A673 (cell line): Measurements from ENCODE around the gene TBX4.
A peak's percentile ranks its signal among the peaks of the same experiment; 100 is the strongest.

Experiments used
- EZH2 ChIP-seq: fragments of 200-600 bp; sonication (generic); IDR thresholded peaks from 2 replicates; pipeline ENCODE4 v1.6.1; 2017; ENCODE audit warnings: borderline replicate concordance, low read depth, mild to moderate bottlenecking, mixed read lengths, antibody characterized with exemption, low read length; ENCODE audit not compliant: poor library complexity, severe bottlenecking
- TF ChIP-seq, protein P1 (sequence below): fragments of 300-800, 200-600 bp; sonication (generic); conservative IDR thresholded peaks from 2 replicates; pipeline ENCODE4 v1.5.1; 2017; ENCODE audit warnings: low read depth, mild to moderate bottlenecking, antibody characterized with exemption, low read length, moderate library complexity, mixed read lengths

DNA sequence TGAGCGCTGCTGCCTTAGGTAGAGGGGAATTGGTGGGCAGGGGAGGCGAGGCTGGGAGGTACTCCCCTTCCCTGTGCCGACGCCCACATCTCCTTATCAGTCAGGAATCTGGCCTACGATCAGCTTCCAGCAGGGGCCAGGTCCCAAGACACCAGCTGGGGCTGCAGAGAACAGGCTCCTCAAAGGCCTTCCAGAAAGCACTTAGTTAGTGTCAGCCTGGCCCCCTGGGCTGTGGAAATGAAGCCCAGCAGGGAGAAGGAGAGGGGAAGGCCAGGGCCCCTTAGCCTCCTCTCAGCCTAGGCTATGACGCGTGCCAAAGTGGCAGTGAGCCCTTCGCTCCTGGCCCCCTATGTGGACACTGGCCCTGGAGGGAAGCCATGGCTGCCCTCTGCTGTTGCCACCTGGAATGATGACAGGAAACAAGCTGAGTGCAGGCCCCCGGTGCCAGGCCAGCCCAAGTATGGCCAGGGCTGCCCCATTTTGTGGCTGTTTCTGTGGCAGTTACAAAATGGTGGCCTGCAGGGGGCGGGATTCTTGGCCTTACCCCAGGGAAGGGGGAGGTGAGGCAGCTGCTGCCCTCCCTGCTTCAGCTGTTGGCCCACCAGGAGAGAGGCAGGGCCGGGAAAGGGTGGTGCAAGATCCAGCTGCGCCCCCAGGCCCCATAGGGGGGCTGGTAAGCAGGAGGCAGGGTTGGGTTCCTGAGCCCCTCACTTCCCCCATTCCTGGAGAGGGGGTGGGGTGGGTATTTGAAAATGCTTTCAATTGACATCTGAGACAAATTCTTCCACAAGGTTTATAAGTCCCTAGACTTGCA lies 11.3 kb downstream of the TBX4 start:
- TF ChIP-seq, protein P1, sequence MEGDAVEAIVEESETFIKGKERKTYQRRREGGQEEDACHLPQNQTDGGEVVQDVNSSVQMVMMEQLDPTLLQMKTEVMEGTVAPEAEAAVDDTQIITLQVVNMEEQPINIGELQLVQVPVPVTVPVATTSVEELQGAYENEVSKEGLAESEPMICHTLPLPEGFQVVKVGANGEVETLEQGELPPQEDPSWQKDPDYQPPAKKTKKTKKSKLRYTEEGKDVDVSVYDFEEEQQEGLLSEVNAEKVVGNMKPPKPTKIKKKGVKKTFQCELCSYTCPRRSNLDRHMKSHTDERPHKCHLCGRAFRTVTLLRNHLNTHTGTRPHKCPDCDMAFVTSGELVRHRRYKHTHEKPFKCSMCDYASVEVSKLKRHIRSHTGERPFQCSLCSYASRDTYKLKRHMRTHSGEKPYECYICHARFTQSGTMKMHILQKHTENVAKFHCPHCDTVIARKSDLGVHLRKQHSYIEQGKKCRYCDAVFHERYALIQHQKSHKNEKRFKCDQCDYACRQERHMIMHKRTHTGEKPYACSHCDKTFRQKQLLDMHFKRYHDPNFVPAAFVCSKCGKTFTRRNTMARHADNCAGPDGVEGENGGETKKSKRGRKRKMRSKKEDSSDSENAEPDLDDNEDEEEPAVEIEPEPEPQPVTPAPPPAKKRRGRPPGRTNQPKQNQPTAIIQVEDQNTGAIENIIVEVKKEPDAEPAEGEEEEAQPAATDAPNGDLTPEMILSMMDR: peak; percentile 37; the same call in 1 of the 2 replicates
- TF ChIP-seq EZH2: no peak
